Stimulated activated CD4-positive, alpha-beta T cell treated with anti-CD3 and anti-CD28 coated beads, Interleukin-2, amount 100 ng/mL, for 48 hours (primary cell): ENCODE data around the gene AIG1.
"Not testable (repeated sequence)": the region's sequence is repeated elsewhere in the genome, so short reads cannot be mapped to it uniquely, and the experiment has no call there.

Experiments used
- DNase-seq, 2 donors: peaks; one replicate each; pipeline ENCODE4 v3.0.0-alpha.2; 2020

The AIG1 gene, protein sequence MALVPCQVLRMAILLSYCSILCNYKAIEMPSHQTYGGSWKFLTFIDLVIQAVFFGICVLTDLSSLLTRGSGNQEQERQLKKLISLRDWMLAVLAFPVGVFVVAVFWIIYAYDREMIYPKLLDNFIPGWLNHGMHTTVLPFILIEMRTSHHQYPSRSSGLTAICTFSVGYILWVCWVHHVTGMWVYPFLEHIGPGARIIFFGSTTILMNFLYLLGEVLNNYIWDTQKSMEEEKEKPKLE

DNA sequence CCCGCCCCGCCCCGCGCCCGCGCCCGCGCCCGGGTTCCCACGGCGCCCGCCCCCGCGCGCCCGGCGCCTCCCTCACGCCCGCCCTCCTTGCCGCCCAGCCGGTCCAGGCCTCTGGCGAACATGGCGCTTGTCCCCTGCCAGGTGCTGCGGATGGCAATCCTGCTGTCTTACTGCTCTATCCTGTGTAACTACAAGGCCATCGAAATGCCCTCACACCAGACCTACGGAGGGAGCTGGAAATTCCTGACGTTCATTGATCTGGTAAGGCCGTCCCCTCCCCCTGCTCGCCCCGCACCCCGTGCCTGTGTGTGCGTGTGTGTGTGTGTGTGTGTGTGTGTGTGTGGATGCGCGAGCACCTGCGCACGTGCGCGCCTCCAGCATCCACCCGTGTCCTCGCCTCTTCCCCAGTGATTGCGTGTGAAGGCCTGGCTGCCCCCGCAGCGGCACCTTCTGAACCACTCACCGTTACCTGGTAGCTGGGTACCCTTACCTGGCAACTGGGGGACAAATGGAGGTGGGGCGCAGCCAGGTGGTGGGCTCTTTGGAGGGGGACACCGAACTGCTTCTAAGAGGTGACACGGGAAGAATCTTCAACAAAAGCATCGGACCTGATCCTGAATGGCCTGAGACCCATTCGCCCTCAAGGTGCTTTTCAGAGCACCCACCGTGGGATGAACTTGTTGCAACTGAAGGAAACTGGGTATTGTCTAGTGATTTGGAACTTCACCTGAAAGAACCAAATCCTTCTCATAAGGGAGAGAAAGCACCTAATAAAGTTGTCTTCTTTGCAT, at the start of gene AIG1:
Gene AIG1 (plus strand): TSS at position 84 of the 791 bp plus-strand sequence. CDS start 37 bp downstream, at position 121.
- peak; percentile 38 to 56 for DNase-seq

GRCh38 chr6:143014764-143015163, 45.9 kb upstream of the AIG1 start:
- DNase-seq = no peak

- no peak for DNase-seq
Measured at GRCh38 chr6:143015300-143015706, 45.4 kb upstream of the AIG1 start.

GRCh38 chr6:143018955-143019354, 41.7 kb upstream of the AIG1 start:
- DNase-seq = no peak

- not testable (repeated sequence) for DNase-seq
Measured at GRCh38 chr6:143020862-143021261, 39.8 kb upstream of the AIG1 start.

GRCh38 chr6:143021543-143021942, 39.1 kb upstream of the AIG1 start:
- no peak for DNase-seq

DNA sequence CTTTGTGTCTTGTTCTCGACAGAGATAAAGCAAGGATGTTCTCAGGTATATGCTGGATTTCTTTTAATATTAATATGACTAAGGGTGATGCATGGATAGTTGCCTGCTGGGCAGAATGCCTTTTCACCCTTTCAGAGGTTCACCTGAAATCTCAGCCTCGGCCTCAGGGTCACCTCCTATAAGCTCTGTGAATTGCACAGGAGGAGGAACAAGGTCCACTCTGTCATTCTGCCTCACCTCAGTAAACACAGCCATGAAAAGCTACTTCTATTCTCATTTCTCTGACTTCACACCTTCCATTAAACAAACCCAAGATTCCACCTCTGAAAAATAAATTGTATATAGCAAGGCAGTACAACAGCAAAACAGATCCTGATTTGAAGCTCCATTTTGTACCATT, 38.1 kb upstream of the AIG1 start:
- no peak for DNase-seq

DNA sequence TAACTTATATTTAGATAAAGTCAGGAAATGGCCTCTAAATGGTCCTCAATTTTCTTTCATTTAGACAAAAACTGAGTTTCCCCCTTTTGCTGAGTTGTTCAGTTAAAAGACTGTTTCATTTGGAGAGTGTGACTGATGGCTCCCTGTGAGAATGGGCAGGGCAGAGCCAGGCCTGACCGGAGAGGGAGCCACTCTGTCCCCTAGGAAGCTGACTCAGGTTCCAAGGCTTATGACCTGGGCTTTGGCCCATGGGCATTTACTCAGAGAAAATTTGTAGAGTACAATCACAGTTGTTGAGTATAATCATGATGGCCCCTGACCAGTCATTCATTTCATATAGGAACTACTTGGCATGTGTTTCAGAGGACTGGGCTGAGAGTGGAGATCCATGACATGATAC, 37.0 kb upstream of the AIG1 start:
- DNase-seq = no peak

DNA sequence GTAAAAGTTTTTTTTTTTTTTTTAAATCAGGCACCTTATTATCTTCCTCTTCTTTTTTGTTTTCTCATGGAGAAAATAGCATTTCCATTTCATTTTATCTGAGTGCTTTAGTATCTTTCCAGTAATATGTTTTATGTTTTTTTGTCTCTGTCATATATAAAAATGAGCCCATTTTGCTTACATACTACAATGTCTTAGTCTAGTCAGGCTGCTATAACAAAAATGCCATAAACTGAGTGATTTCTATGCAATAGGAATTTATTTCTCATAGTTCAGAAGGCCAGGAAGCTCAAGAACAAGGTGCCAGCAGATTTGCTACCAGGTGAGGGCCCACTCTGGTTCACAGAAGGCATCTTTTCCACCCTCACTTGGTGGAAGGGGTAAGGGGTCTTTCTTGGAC, 35.7 kb upstream of the AIG1 start:
- DNase-seq = no peak

DNA sequence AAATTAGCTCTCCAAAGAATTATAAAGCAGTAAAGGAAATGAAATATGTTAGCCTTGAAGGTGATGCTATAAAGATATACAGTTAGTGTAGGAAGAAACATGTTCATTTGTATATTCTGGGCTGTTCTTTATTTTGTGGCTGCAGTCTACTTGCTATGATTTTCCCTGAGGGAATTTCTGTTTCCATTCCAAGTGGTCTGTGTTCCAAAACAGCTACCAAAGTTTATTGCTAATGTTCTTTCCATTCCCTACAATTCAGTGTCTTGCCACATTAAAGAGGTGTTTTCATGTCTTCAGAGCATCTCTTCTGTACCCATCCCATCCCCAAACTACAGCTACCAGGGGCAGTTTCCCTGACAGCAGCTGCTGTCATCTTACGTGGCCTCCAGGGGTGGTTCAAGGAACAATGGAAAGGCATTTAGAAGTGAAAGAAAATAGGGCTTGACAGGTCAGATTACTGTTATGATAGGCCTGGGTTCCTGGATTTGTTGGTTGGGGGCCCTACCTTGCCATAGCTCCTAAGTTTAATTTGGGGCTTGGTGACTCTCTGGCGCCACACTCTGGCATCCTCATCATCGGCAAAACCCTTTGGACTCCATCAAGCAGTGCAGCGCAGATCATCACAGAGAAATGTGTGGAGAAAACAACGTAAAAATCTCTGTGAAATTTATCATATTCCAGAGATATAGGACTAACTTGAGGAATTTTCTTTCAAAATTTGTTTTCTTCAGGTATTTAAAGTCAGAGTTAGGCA, 33.8 kb upstream of the AIG1 start:
- DNase-seq = peak; percentile 32 to 37

- DNase-seq = no peak
Measured at GRCh38 chr6:143034689-143035334, 25.9 kb upstream of the AIG1 start.

- DNase-seq = no peak
Measured at GRCh38 chr6:143037470-143037869, 23.2 kb upstream of the AIG1 start.

GRCh38 chr6:143038833-143039232, 21.9 kb upstream of the AIG1 start:
- no peak for DNase-seq

DNA sequence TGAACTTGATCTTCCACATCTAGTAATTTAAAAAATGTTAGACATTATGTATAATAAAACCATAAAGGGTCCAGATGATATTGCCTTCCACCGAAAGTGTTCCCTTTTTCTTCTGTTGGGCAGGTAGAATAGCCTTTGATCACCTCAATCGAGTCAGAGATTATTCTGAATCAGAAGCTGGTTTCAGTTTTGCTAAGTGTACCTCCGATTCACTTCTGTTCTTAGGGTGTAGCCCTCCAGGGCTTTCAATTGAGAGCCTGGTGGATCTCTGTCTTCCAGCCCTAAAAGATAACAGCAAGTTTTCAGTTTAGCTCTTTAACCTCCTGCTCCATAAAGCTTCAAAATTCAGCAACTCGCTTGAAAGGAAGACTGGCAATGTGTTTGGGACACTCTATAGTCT, 21.1 kb upstream of the AIG1 start:
- no peak for DNase-seq

DNA sequence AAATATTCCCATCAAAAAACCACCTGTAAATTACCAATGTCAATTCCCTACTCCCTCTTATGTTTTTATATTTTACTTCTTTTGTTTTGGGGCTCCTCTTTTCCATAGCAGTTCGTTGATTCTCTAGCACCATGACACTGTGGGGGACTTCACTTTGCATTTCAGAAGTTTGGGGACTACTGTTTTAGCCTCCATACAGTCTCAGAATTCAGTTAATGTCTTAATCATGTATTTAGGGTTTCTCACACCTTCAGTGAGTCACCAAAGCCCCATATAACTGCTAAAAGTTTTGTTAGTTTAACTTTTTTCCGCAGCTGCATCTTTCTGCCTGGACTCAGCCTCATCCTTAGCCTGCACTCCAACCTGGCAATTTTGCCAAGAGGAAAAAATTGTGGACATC, 20.7 kb upstream of the AIG1 start:
- DNase-seq = no peak

- DNase-seq = not testable (repeated sequence)
Measured at GRCh38 chr6:143044345-143044744, 16.3 kb upstream of the AIG1 start.

DNA sequence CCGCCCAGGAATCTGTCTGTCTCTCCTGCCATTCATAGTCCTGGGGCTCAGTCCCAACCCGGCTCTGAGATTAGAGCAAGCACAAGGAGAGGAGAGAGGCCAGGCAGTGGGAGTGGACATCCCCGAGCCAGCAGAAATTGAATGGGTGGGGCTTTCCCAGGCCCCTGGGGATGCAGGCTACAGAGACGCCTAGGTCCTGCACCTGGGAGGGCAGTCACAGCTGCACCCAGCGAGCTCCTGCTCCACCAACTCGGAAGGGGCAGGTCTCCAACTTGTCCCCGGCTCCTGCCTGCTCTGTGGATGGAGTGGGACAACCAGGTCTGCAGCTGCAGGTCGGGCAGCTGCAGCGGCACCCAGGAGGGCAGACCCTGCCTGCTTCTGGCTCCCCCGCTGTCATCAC, 11.1 kb upstream of the AIG1 start:
- DNase-seq = no peak

DNA sequence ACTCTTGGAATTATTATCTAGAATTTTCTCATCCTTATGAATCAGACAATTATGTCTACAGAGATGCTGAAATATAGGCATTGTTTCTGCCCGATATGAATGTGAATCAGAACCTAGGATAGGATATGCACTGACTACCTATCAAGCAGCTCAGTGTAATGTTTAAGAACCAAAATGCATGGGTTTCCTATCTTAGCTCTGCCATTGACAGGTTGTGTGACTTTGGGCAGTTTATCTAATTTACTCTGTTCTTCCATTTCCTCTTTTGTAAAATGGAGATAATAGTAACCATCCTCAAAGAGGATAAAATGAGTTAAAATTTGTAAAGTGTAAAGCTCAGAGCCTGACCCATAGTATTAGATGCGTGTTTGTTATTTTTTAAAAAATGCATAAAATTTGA, 10.2 kb upstream of the AIG1 start:
- DNase-seq = no peak

DNA sequence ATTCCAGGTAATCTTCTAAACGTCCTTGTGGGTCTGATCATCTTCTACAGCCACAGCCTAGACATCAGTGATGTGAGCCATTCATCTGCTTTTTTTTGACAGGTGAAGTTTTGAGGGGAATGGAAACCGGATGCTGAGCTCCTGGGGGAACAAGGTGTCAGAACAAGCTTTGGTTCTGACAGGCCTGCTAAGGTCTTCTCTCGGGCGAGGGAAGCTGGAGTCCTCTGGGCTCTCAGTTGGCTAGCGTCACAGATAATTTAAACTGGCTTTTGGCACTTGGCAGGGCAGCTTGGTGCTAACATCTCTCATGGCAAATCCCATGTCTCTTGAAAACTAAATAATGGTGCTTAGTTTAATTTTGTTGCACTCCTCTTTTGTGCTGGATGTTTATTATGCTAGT, 8.4 kb upstream of the AIG1 start:
- DNase-seq = no peak

DNA sequence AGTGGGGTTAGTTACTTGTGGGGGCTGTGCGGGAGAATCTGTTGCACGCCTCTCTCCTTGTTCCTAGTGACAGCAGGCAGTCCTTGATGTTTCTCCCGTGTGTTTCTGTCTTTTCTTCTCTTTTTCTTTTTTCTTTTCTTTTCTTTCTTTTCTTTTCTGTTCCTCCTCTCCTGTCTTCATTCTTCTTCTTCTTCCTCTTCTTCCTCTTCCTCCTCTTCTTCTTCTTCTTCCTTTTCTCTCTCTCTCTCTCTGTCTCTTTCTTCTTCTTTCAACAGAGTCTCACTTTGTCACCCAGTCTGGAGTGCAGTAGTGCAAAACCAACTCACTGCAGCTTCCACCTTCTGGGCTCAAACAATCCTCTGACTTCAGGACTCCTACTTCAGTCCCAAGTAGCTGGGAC, 6.8 kb upstream of the AIG1 start:
- no peak for DNase-seq

- no peak for DNase-seq
Measured at GRCh38 chr6:143054329-143054728, 6.4 kb upstream of the AIG1 start.

DNA sequence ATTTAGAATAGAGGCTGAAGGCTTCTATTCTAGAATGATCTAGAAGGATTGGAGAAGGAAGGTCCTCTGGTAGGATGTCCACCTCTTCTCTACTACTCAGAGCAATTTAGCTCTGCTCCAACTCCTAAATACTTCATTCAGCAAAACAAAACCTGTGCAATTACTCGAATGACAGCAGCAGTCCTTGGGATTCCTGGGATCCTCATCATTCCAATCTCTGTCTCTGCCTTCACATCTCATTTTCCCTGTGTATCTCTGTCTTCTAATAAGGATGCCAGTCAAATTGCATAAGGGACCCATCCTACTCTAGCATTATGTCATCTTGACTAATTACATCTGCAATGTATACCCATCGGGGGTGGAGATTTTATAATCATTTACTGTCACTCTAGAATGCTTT, 5.5 kb upstream of the AIG1 start:
- no peak for DNase-seq

DNA sequence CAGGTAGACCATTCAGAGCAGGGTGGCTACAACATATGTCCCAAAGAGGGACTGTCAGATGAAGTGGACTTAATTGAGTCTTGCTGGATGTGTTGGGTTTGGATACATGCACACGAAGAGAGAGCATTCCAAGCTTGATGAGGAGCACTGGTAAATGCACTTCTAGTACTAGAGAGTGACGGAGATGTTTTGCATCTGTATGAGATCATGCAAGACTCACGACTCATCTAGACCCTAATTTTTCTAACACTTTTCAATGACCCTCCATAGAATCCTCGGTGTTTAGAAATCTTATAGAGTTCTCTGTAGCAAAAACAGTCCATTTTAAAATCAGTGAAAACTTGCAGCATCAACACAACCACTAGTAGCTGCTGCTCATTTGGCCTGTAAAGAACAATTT, 4.8 kb upstream of the AIG1 start:
- DNase-seq = no peak
